SK-N-SH (cell line): Measurements from ENCODE around the gene PTPRK. TPM values are rescaled to one million over a fixed set of nuclear protein-coding genes. Genes with fewer than 3 reads are reported as not detected.
A peak's percentile ranks its signal among the peaks of the same experiment; 100 is the strongest.

Experiments
- CTCF ChIA-PET: fragments of 300-600, 350-600 bp; formaldehyde crosslinking; extraction: SDS; loops from one replicate; lab custom pipeline; 2021; lab: Yijun Ruan, JAX
- POLR2A ChIA-PET: fragments of 350-600 bp; sonication (Branson Sonifier 250); formaldehyde crosslinking; extraction: SDS; loops from one replicate; lab custom pipeline; 2020; ENCODE audit warnings: antibody characterized with exemption, inconsistent platforms; lab: Yijun Ruan, JAX
- DNase-seq: peaks from one replicate; pipeline ENCODE4 v3.0.0; 2012
- H2AFZ ChIP-seq: fragments of 200-600 bp; sonication (generic); 2 replicates; pipeline ENCODE4 v1.8.1; 2016; ENCODE audit warnings: antibody characterized with exemption, mild to moderate bottlenecking, low read depth
- H3F3A ChIP-seq: fragments of 200-600 bp; sonication (generic); replicated peaks from 2 replicates; pipeline ENCODE3; 2016; ENCODE audit warnings: antibody characterized with exemption, mild to moderate bottlenecking; ENCODE audit not compliant: insufficient read depth
- H3K27ac ChIP-seq, 2 experiments: fragments of 200-500 bp in 1 of 2; fragments of 200-600 bp in 1 of 2; sonication (Bioruptor generic) in 1 of 2; sonication (generic), shearing (Covaris generic) in 1 of 2; 2 replicates each; pipeline versions ENCODE4 v1.5.1 to v1.6.1; 2014 to 2016; ENCODE audit warnings: low read depth in 2 of 2, inconsistent platforms in 1 of 2, low read length in 1 of 2, mild to moderate bottlenecking in 1 of 2, mixed read lengths in 1 of 2
- H3K27me3 ChIP-seq: fragments of 200-600 bp; sonication (generic), shearing (Covaris generic); 2 replicates; pipeline ENCODE4 v1.6.1; 2016; ENCODE audit warnings: mixed run types; ENCODE audit not compliant: insufficient read depth
- H3K36me3 ChIP-seq, 2 experiments: fragments of 200-500 bp in 1 of 2; fragments of 200-600 bp in 1 of 2; sonication (Bioruptor generic) in 1 of 2; sonication (generic) in 1 of 2; replicated peaks in 1 of 2; 2 replicates each; pipeline versions ENCODE3 to v1.5.1; 2014 to 2016; ENCODE audit warnings: low read length in 1 of 2, mild to moderate bottlenecking in 1 of 2; ENCODE audit not compliant: insufficient read depth in 2 of 2, control insufficient read depth in 1 of 2
- H3K4me1 ChIP-seq, 2 experiments: fragments of 200-500 bp in 1 of 2; fragments of 200-600 bp in 1 of 2; sonication (Bioruptor generic) in 1 of 2; sonication (generic), shearing (Covaris generic) in 1 of 2; 2 replicates each; pipeline versions ENCODE4 v1.5.1 to v1.6.1; 2014 to 2016; ENCODE audit warnings: low read depth in 1 of 2, low read length in 1 of 2, mixed run types in 1 of 2; ENCODE audit not compliant: insufficient read depth in 2 of 2, control insufficient read depth in 1 of 2
- H3K4me2 ChIP-seq: fragments of 200-600 bp; sonication (generic), shearing (Covaris generic); 2 replicates; pipeline ENCODE4 v1.6.1; 2017; ENCODE audit warnings: mixed run types
- H3K4me3 ChIP-seq, 2 experiments: fragments of 200-500 bp in 1 of 2; fragments of 200-600 bp in 1 of 2; sonication (Bioruptor generic) in 1 of 2; sonication (generic), shearing (Covaris generic) in 1 of 2; 2 replicates each; pipeline versions ENCODE4 v1.5.1 to v1.8.1; 2014 to 2016; ENCODE audit warnings: low read depth in 2 of 2, inconsistent platforms in 1 of 2, low read length in 1 of 2, mild to moderate bottlenecking in 1 of 2, mixed read lengths in 1 of 2, moderate library complexity in 1 of 2
- H3K79me2 ChIP-seq: fragments of 200-600 bp; sonication (generic); 2 replicates; pipeline ENCODE4 v1.8.1; 2017; ENCODE audit warnings: mild to moderate bottlenecking; ENCODE audit not compliant: insufficient read depth
- H3K9ac ChIP-seq: fragments of 200-600 bp; sonication (generic); 2 replicates; pipeline ENCODE4 v1.6.1; 2017; ENCODE audit warnings: mixed run types
- H3K9me2 ChIP-seq: fragments of 200-600 bp; sonication (generic); 2 replicates; pipeline ENCODE4 v1.6.1; 2017; ENCODE audit warnings: mixed run types
- H3K9me3 ChIP-seq: fragments of 200-600 bp; sonication (generic); 2 replicates; pipeline ENCODE4 v1.6.1; 2017; ENCODE audit warnings: mixed run types, mild to moderate bottlenecking, moderate library complexity
- H4K20me1 ChIP-seq: fragments of 200-600 bp; sonication (generic); 2 replicates; pipeline ENCODE4 v1.6.1; 2017; ENCODE audit warnings: mild to moderate bottlenecking, mixed run types; ENCODE audit not compliant: insufficient read depth
- EZH2phosphoT487 ChIP-seq: fragments of 200-600 bp; sonication (generic); IDR thresholded peaks from 2 replicates; pipeline ENCODE4 v1.6.1; 2017; ENCODE audit warnings: low read depth, mixed run types, mild to moderate bottlenecking, antibody characterized with exemption, moderate library complexity, borderline replicate concordance
- FOXM1 ChIP-seq: IDR thresholded peaks from 2 replicates; pipeline ENCODE4 v1.4.0; 2012; ENCODE audit warnings: low read depth, mild to moderate bottlenecking
- GATA2 ChIP-seq: sonication (generic); formaldehyde crosslinking; IDR thresholded peaks from 2 replicates; pipeline ENCODE4 v1.5.0; 2020; ENCODE audit warnings: mild to moderate bottlenecking, missing genetic modification reagents
- MAX ChIP-seq: IDR thresholded peaks from 2 replicates; pipeline ENCODE4 v1.4.0; 2012; ENCODE audit warnings: low read depth
- NFIC ChIP-seq: IDR thresholded peaks from 2 replicates; pipeline ENCODE4 v1.4.0; 2012; ENCODE audit warnings: borderline replicate concordance
- POLR2AphosphoS5 ChIP-seq: IDR thresholded peaks from 2 replicates; pipeline ENCODE4 v1.6.1; 2012; ENCODE audit warnings: low read depth, low read length
- RCOR1 ChIP-seq: fragments of 150-350 bp; IDR thresholded peaks from 2 replicates; pipeline ENCODE4 v1.6.1; 2017; ENCODE audit warnings: antibody characterized with exemption, low read length
- RXRA ChIP-seq: IDR thresholded peaks from 2 replicates; pipeline ENCODE4 v1.4.0; 2012; ENCODE audit warnings: low read depth, mild to moderate bottlenecking, borderline replicate concordance
- SMC3 ChIP-seq: IDR thresholded peaks from 2 replicates; pipeline ENCODE4 v1.6.1; 2012; ENCODE audit warnings: low read depth, low read length, improper control_type of control experiment
- TCF12 ChIP-seq: IDR thresholded peaks from 2 replicates; pipeline ENCODE4 v1.4.0; 2012
- ZBTB33 ChIP-seq: IDR thresholded peaks from 2 replicates; pipeline ENCODE4 v1.4.0; 2012; ENCODE audit warnings: low read depth, borderline replicate concordance
- polyA plus RNA-seq, 3 experiments: library from polyadenylated mRNA; depleted of rRNA; stranded (reverse); fragments of >200 nt; gene quantifications; 2 replicates each; pipeline ENCODE4 v1.2.3, GENCODE V29; 2012

Gene PTPRK
- polyA plus RNA-seq, 1 of the 3 experiments (the other 2 are of a cell fraction), result 9.5 TPM

- peak; percentile 21; the same call in 1 of the 2 replicates for TF ChIP-seq NFIC
- TF ChIP-seq GATA2 (CRISPR knock-in tag), result no peak
- TF ChIP-seq RXRA, result no peak
- TF ChIP-seq MAX, result no peak
- no peak for TF ChIP-seq EZH2phosphoT487
- no peak for TF ChIP-seq POLR2AphosphoS5
- TF ChIP-seq RCOR1, result no peak
- TF ChIP-seq FOXM1, result no peak
- TF ChIP-seq TCF12, result peak; percentile 40; the same call in 1 of the 2 replicates
Measured at GRCh38 chr6:128443553-128443952, 76.8 kb downstream of the PTPRK start (continued).

GRCh38 chr6:128439627-128440026, 80.8 kb downstream of the PTPRK start:
- Histone ChIP-seq H3K79me2 (peaks cover 18% of the 10 kb centered on the region), H3F3A (peaks cover 12% of the 10 kb centered on the region), H3K9ac (no peak overlapping the region), H3K4me2 (no peak overlapping the region), H3K9me3 (no peaks in the 10 kb centered on the region), H3K4me1 (peaks cover 0 to 10% of the 10 kb centered on the region in 2 experiments; a peak in 1 of 4 replicates), H3K9me2 (no peaks in the 10 kb centered on the region), H3K27ac (no peak overlapping the region), H3K27me3 (no peaks in the 10 kb centered on the region), H3K4me3 (no peak overlapping the region), H4K20me1 (no peaks in the 10 kb centered on the region; the same call in 1 of the 2 replicates), H3K36me3 (no peaks in the 10 kb centered on the region), H2AFZ (no peak overlapping the region)
- CTCF ChIA-PET, result no interaction called here
- POLR2A ChIA-PET, result no interaction called here
- TF ChIP-seq TCF12 (no peak), SMC3 (no peak), RCOR1 (no peak), MAX (no peak)
- no peak for DNase-seq

GRCh38 chr6:128438393-128438792, 82.0 kb downstream of the PTPRK start:
- H3K4me3 ChIP-seq, result no peak overlapping the region
- H3K27me3 ChIP-seq, result no peaks in the 10 kb centered on the region
- POLR2A ChIA-PET, result no interaction called here
- no peak overlapping the region for H3K9ac ChIP-seq
- H3K9me3 ChIP-seq, result no peaks in the 10 kb centered on the region
- H4K20me1 ChIP-seq, result no peaks in the 10 kb centered on the region; the same call in 1 of the 2 replicates
- no peak for TF ChIP-seq ZBTB33
- 0 out of 2 replicates have a peak, but pooled peaks have one; percentile 35 for TF ChIP-seq NFIC
- peak overlapping the region in 1 of 2 experiments; percentile 33; a peak in 1 of 4 replicates for H3K27ac ChIP-seq
- no peak overlapping the region for H2AFZ ChIP-seq
- peaks cover 0 to 4% of the 10 kb centered on the region in 2 experiments; a peak in 1 of 4 replicates for H3K4me1 ChIP-seq
- CTCF ChIA-PET, result no interaction called here
- no peaks in the 10 kb centered on the region for H3K36me3 ChIP-seq
- H3K79me2 ChIP-seq, result peaks cover 18% of the 10 kb centered on the region
- no peaks in the 10 kb centered on the region for H3K9me2 ChIP-seq
- no peak overlapping the region for H3K4me2 ChIP-seq
- DNase-seq, result no peak
- H3F3A ChIP-seq, result peaks cover 6% of the 10 kb centered on the region
